Effector memory CD4-positive, alpha-beta T cell (primary cell): ENCODE data around the gene COL6A2.
"Not testable (repeated sequence)": the region's sequence is repeated elsewhere in the genome, so short reads cannot be mapped to it uniquely, and the experiment has no call there.

Source experiments
- DNase-seq, 3 donors: peaks; one replicate each; pipeline ENCODE4 v3.0.0-alpha.2; 2020
- H3K27ac ChIP-seq: 2 replicates; pipeline ENCODE4 v1.7.0; 2013; ENCODE audit warnings: mild to moderate bottlenecking, low read length, moderate library complexity; ENCODE audit not compliant: insufficient read depth, poor library complexity, severe bottlenecking
- H3K27me3 ChIP-seq: replicated peaks from 2 replicates; pipeline ENCODE4 v1.7.0; 2013; ENCODE audit warnings: mild to moderate bottlenecking, low read length; ENCODE audit not compliant: insufficient read depth, control insufficient read depth, poor library complexity, severe bottlenecking
- H3K36me3 ChIP-seq: 2 replicates; pipeline ENCODE4 v1.7.0; 2013; ENCODE audit warnings: mild to moderate bottlenecking, low read length, moderate library complexity; ENCODE audit not compliant: control insufficient read depth, insufficient read depth
- H3K4me1 ChIP-seq: 2 replicates; pipeline ENCODE4 v1.7.0; 2013; ENCODE audit warnings: low read length, mild to moderate bottlenecking; ENCODE audit not compliant: control insufficient read depth, insufficient read depth, poor library complexity, severe bottlenecking
- H3K4me3 ChIP-seq: 2 replicates; pipeline ENCODE4 v1.7.0; 2013; ENCODE audit warnings: low read length, low read depth, mild to moderate bottlenecking; ENCODE audit not compliant: insufficient read depth, poor library complexity, severe bottlenecking
- H3K9me3 ChIP-seq: 2 replicates; pipeline ENCODE4 v1.7.0; 2013; ENCODE audit warnings: mild to moderate bottlenecking, low read length, moderate library complexity; ENCODE audit not compliant: control insufficient read depth

The COL6A2 gene

GRCh38 chr21:46135782-46136395 lies 38.0 kb downstream of the COL6A2 start:
- Histone ChIP-seq H3K27ac (no peak overlapping the region), H3K4me1 (no peaks in the 10 kb centered on the region)

GRCh38 chr21:46136739-46137349 lies 38.9 kb downstream of the COL6A2 start:
- Histone ChIP-seq H3K27ac (no peak overlapping the region), H3K4me3 (no peak overlapping the region), H3K27me3 (no peaks in the 10 kb centered on the region), H3K4me1 (no peaks in the 10 kb centered on the region), H3K9me3 (no peaks in the 10 kb centered on the region), H3K36me3 (no peaks in the 10 kb centered on the region)
- DNase-seq: no peak

More at GRCh38 chr21:46135782-46136395, 38.0 kb downstream of the COL6A2 start:
- DNase-seq: no peak
- Histone ChIP-seq H3K9me3 (no peaks in the 10 kb centered on the region), H3K4me3 (no peak overlapping the region), H3K36me3 (no peaks in the 10 kb centered on the region), H3K27me3 (no peaks in the 10 kb centered on the region)

- H3K27me3 ChIP-seq: no peaks in the 10 kb centered on the region
- no peak for DNase-seq
Measured at GRCh38 chr21:46137908-46138307, 40.0 kb downstream of the COL6A2 start.

DNA sequence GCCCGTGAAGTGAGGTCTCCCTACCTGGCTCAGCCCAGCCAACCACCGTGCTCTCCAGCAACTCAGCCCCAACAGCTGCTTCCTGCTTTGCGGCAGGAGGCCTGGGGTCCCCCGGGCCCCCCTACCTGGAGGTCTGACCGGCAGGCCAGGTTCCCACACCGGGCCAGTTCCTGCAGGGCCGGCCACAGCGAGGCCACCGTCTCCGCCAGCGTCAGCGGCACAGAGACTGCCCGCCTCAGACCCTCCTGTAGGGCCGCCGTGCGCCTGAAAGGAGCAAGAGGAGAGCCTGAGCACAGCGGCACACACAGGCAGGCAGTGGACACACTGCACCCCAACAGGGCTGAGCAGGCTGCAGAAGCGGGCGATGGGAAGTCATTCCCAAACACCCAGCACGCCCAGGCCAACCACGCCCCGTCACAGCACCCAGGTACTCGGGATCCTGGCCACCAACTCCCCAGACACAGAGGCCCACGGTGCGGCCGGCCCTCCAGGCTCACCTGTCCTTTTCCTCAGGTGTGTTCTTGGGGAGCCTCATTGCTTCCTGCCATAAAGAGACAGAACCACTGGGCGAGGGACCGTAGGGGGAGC lies 40.6 kb downstream of the COL6A2 start:
- Histone ChIP-seq H3K4me3 (no peak overlapping the region), H3K36me3 (no peaks in the 10 kb centered on the region), H3K9me3 (no peaks in the 10 kb centered on the region), H3K27me3 (no peaks in the 10 kb centered on the region), H3K27ac (no peak overlapping the region), H3K4me1 (no peaks in the 10 kb centered on the region)
- no peak for DNase-seq

More at GRCh38 chr21:46137908-46138307, 40.0 kb downstream of the COL6A2 start:
- Histone ChIP-seq H3K9me3 (no peaks in the 10 kb centered on the region), H3K27ac (no peak overlapping the region), H3K36me3 (no peaks in the 10 kb centered on the region), H3K4me1 (no peaks in the 10 kb centered on the region), H3K4me3 (no peak overlapping the region)

DNA sequence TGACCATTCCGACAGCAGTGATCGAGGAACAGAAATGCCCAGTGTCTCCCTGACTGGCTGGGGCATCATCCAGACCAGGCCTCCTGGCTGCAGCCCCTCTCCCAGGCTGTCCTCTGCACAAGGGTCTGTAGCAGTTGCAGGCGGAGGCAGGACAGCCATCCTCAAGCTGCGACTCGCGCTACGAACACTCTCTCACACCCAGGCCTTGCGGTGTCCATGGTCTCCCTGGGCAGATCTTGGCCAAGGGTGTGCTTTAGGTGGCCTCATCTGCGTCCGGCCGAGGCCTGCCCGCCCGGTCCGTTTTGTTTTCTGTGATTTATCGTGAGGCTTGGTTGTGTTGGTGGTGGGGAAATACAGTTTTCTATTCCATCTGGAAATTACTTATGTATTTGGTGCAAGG lies 41.8 kb downstream of the COL6A2 start:
- Histone ChIP-seq H3K27me3 (no peaks in the 10 kb centered on the region), H3K27ac (no peak overlapping the region), H3K4me1 (no peaks in the 10 kb centered on the region), H3K4me3 (no peak overlapping the region), H3K9me3 (no peaks in the 10 kb centered on the region), H3K36me3 (no peaks in the 10 kb centered on the region)
- no peak for DNase-seq

DNA sequence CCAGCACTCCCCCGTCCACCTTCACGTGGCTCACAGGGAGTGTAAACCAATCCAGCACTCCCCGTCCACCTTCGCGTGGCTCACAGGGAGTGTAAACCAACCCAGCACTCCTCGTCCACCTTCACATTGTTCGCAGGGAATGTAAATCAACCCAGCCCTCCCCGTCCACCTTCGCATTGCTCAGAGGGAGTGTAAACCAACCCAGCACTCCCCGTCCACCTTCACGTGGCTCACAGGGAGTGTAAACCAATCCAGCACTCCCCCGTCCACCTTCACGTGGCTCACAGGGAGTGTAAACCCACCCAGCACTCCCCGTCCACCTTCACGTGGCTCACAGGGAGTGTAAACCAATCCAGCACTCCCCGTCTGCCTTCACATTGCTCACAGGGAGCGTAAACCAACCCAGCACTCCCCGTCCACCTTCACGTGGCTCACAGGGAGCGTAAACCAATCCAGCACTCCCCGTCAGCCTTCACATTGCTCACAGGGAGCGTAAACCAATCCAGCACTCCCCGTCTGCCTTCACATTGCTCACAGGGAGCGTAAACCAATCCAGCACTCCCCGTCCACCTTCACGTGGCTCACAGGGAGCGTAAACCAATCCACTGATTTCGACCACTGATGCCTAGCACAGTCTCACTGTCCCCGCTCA lies 42.6 kb downstream of the COL6A2 start:
- not testable (repeated sequence) for H3K4me3 ChIP-seq, H3K27me3 ChIP-seq, DNase-seq, H3K4me1 ChIP-seq, H3K9me3 ChIP-seq, H3K27ac ChIP-seq, H3K36me3 ChIP-seq

DNA sequence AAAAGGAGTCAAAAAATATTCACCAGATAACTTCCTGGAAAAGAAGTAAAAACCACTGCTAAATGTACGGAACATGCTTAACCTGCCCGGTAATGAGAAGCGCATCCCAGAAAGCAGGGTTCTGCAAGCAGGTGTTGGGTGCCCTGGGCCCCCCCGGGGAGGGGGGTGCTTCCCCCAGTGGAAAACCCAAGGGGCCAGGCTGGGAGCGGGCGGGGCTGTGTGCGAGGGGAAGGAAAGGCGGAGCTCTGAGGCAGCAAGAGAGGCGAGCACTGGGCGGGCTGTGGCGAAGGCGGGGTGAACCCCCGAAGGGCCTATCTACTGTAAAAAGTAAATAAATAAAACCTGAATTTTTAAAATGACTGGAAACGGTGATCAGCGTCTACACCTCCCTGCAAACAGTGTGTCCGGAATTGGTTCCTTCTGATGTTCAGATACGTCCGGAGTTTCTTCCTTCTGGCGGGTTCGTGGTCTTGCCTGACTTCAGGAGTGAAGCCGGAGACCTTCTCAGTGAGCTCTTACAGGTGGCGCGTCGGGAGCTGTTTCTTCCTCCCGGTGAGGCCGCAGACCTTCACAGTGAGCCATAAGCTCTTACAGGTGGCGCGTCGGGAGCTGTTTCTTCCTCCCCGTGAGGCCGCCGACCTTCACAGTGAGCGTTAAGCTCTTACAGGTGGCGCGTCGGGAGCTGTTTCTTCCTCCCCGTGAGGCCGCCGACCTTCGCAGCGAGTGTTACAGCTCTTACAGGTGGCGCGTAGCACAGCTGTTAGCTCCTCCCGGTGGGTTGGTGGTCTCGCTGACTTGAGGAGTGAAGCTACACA lies 44.1 kb downstream of the COL6A2 start:
- Histone ChIP-seq H3K36me3 (no peaks in the 10 kb centered on the region), H3K27me3 (no peaks in the 10 kb centered on the region), H3K9me3 (no peaks in the 10 kb centered on the region), H3K4me1 (no peaks in the 10 kb centered on the region), H3K4me3 (no peak overlapping the region), H3K27ac (no peak overlapping the region)
- no peak for DNase-seq

GRCh38 chr21:46142582-46143473 lies 44.9 kb downstream of the COL6A2 start:
- DNase-seq: no peak
- Histone ChIP-seq H3K27me3 (no peaks in the 10 kb centered on the region), H3K9me3 (no peaks in the 10 kb centered on the region), H3K27ac (no peak overlapping the region), H3K4me1 (no peaks in the 10 kb centered on the region), H3K36me3 (no peaks in the 10 kb centered on the region), H3K4me3 (no peak overlapping the region)

DNA sequence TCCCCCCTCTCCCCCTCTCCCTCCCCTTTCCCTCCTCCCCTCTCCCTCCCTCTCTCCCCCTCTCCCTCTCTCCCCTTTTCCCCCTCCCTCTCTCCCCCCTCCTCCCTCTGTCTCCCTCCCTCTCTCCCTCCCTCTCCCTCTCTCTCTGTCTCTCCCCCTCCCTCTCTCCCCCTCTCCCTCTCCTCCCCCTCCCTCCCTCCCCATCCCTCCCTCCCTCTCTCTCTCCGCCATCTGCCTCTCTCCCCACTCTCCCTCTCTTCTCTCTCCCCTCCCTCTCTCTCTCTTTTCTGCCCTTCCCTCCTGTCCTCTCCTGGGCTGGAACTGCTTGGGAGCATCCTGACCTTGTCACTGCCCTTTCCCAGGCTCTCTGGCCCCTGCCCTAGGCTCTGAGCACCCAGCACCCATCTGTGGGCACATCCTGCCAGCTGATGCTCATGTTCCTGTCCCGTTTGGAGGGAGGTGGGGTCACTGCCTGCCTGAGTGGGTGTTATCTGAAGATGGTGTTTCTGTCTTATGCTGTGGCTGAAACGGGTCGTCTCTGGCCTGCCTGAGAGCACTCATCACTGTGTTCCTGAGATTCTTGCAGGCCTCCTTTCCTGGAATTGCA lies 46.7 kb downstream of the COL6A2 start:
- H3K27me3 ChIP-seq: no peaks in the 10 kb centered on the region
- H3K36me3 ChIP-seq: no peaks in the 10 kb centered on the region
- no peak overlapping the region for H3K4me3 ChIP-seq
- no peaks in the 10 kb centered on the region for H3K4me1 ChIP-seq
- no peaks in the 10 kb centered on the region for H3K9me3 ChIP-seq
- DNase-seq: no peak
- H3K27ac ChIP-seq: no peak overlapping the region
